ENCODE data around the gene TFDP2. TPM values are rescaled to one million over a fixed set of nuclear protein-coding genes. Genes with fewer than 3 reads are reported as not detected.
A peak's percentile ranks its signal among the peaks of the same experiment; 100 is the strongest.

TFDP2 gene
- total and polyA plus RNA-seq, 9 of the 15 experiments (the other 6 are each of a cell fraction or from before 2014, with no cell fraction given), result 95.6 to 179 (median 126) TPM

GRCh38 chr3:142046320-142047020 is 102.9 kb downstream of the TFDP2 start (continued):
- peak; percentile 17; the same call in 1 of the 2 replicates for TF ChIP-seq PHTF2 (CRISPR knock-in tag; IDR thresholded peaks at IDR 0.05)
- peak; percentile 79 for TF ChIP-seq ATF7 (IDR thresholded peaks at IDR 0.05)
- TF ChIP-seq CBX2 (IDR thresholded peaks at IDR 0.05; ENCODE audit: insufficient read depth, low read length, poor library complexity, severe bottlenecking), result no peak
- peak; percentile 24 for TF ChIP-seq ZNF311 (CRISPR knock-in tag; IDR thresholded peaks at IDR 0.05)
- TF ChIP-seq TBL1XR1 (IDR thresholded peaks at IDR 0.05; ENCODE audit: low read length in 2 of 2), result peak; percentile 44 to 90; a peak in 2 of 4 replicates
- TF ChIP-seq SP1 (CRISPR knock-in tag; IDR thresholded peaks at IDR 0.05), result peak; percentile 28; the same call in 1 of the 2 replicates
- TF ChIP-seq MAFF (IDR thresholded peaks at IDR 0.05; ENCODE audit: low read length), result no peak
- no peak for TF ChIP-seq GATAD2B (IDR thresholded peaks at IDR 0.05; ENCODE audit: borderline replicate concordance)
- 0 out of 2 replicates have a peak, but pooled peaks have one; percentile 29 for TF ChIP-seq IRF9 (tag; IDR thresholded peaks at IDR 0.05)
- TF ChIP-seq TAL1 (IDR thresholded peaks at IDR 0.05), result peak; percentile 97
- TF ChIP-seq OTX1 (CRISPR knock-in tag; IDR thresholded peaks at IDR 0.05), result no peak
- TF ChIP-seq FOSL1 (tag; conservative IDR thresholded peaks at IDR 0.05), result peak; percentile 72
- TF ChIP-seq ZBTB17 (CRISPR knock-in tag; IDR thresholded peaks at IDR 0.05), result peak; percentile 74; the same call in 1 of the 2 replicates
- no peak for TF ChIP-seq CHD7 (IDR thresholded peaks at IDR 0.05; ENCODE audit: low read depth, low read length)
- peak; percentile 93 for TF ChIP-seq ELF4 (CRISPR knock-in tag; IDR thresholded peaks at IDR 0.05)
- no peak for TF ChIP-seq TGIF2 (CRISPR knock-in tag; IDR thresholded peaks at IDR 0.05)

Measured in K562 (cell line).